ENCODE results near the gene IRF9.
A peak's percentile ranks its signal among the peaks of the same experiment; 100 is the strongest.

IRF9 gene

DNA sequence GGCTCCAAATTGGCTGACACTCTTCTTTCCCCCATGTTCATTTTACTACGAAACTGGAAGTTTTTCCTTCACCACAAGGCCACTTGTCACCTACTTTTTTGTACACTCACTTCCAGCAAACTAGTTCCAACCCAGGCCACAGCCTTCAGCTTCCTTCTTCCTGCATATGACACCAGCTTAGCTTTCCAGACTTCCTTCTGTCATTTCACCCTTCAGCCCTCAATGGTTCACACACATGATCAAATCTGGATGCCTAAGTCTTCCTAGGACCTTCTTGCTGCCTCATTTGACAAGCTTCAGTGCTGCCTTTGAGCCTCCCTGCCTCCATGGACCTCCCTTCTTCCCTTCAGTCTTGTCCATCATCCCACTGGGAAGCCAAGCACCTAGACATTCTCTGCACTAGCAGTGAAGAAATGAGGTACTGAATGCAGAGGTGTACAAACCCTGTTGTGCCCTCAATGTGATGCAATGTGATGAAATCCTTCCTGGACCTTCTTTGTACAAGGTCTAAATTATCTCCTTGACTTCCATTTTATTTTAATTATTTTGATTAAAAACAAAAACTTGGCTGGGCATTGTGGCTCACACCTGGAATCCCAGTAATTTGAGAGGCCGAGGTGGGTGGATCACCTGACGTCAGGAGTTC is 6.5 kb downstream of the IRF9 start:
- peaks cover 58 to 65% of the 10 kb centered on the region in 2 donors for H3K36me3 Mint-ChIP-seq
- H3K27ac Mint-ChIP-seq, result peak overlapping the region; percentile 37
- no peak overlapping the region for H3K4me3 Mint-ChIP-seq
- ATAC-seq (replicated peaks) (no peak), DNase-seq (no peak)
- H3K27me3 Mint-ChIP-seq, result no peaks in the 10 kb centered on the region
- H3K9me3 Mint-ChIP-seq, result no peaks in the 10 kb centered on the region
- peaks cover 36 to 57% of the 10 kb centered on the region in 2 donors for H3K4me1 Mint-ChIP-seq

DNA sequence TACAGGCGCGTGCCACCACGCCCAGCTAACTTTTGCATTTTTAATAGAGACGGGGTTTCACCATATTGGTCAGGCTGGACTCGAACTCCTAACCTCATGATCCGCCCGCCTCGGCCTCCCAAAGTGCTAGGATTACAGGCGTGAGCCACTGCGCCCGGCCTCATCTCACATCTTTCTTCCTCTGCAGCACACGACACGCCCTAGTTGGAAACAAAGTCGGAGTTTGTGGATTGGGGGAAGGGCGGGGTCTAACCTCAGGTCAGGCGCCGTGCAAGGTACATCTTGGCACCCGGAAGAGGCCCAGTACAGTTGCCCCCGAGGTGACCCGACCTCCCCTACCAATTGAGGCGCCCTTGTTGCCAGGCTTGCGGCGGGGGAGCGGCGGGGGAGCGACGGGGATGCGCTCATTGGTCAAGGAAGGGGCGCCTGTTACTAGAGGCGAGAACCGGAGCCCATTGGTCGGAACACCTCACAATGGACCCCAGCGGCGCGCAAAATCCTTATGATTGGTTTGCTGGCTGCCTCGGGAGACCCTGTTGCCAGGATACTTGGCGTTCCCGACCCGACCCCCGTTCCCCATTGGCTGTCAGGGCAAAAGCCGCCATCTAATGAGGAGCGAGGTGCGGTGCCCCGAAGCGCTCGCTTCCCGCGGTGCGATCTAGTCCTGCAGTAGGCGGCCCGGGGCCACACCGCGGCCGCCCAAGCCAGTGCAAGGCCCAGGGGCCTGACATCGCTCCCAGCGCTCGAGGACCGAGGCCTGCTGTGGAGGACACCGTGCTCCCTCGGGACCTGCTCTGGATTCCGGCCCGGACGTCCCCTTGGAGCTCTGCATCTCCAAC is 10.6 kb downstream of the IRF9 start, which contains the start of gene REC8:
REC8 (plus strand) TSS at position 659 of the 839 bp plus-strand sequence. CDS start 473 bp downstream, outside the sequence.
- ATAC-seq (replicated peaks) (peak; percentile 87 to 90), DNase-seq (peak; percentile 71)
- Mint-ChIP-seq H3K4me1 (peaks cover 15 to 29% of the 10 kb centered on the region in 2 donors), H3K4me3 (peak within 1 kb of the TSS; percentile 84 to 99), H3K27me3 (no peaks in the 10 kb centered on the region), H3K36me3 (peaks cover 22 to 31% of the 10 kb centered on the region in 2 donors), H3K27ac (peak within 1 kb of the TSS; percentile 75), H3K9me3 (no peaks in the 10 kb centered on the region)

DNA sequence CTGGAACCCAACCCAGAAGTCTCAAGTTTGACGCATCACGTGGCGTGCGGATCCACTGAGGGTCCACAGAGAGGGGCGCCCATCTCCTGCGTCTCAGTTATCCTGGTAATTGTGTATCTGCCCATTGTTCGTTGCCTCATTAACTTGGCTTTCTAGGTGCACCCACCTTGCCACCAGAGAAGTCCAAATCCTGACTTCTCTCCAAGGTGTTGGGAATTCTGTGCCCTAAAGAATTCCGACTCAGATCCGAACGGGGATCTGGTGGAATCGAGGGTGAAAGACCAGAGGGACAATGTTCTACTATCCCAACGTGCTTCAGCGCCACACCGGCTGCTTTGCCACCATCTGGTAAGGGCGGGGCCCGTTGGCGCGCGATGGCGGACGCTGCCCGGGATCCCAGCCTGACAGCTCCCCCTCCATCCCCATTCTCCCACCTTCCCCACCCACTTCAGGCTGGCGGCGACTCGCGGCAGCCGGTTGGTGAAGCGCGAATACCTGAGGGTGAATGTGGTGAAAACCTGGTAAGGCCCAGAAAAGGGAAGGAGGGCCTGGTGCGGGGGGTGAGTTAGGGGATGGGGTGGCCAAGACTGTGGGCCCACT is 11.3 kb downstream of the IRF9 start:
- Mint-ChIP-seq H3K36me3 (peaks cover 24 to 29% of the 10 kb centered on the region in 2 donors), H3K9me3 (no peaks in the 10 kb centered on the region), H3K4me1 (peaks cover 15 to 26% of the 10 kb centered on the region in 2 donors), H3K4me3 (peak overlapping the region; percentile 84 to 99), H3K27me3 (no peaks in the 10 kb centered on the region), H3K27ac (no peak overlapping the region)
- no peak for DNase-seq
- ATAC-seq (replicated peaks), result no peak

DNA sequence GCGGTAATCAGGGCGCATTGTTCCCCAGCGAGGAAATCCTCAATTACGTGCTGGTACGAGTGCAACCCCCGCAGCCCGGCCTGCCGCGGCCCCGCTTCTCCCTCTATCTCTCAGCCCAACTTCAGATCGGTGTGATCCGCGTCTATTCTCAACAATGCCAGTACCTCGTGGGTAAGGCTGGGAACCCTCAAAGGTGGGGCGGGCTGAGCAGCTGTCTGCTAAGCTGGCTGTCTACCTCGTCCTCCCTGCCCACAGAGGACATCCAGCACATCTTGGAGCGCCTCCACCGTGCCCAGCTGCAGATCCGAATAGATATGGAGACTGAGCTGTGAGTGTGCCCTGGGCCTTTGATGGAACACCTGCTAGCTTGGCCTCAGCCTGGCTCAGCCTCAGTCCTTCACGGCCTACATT is 11.8 kb downstream of the IRF9 start:
- Mint-ChIP-seq H3K4me1 (peaks cover 11 to 26% of the 10 kb centered on the region in 2 donors), H3K27me3 (no peaks in the 10 kb centered on the region), H3K27ac (peak overlapping the region; percentile 39), H3K36me3 (peaks cover 20 to 27% of the 10 kb centered on the region in 2 donors), H3K4me3 (peak overlapping the region; percentile 25 to 99), H3K9me3 (no peaks in the 10 kb centered on the region)
- DNase-seq (no peak), ATAC-seq (replicated peaks) (no peak)

DNA sequence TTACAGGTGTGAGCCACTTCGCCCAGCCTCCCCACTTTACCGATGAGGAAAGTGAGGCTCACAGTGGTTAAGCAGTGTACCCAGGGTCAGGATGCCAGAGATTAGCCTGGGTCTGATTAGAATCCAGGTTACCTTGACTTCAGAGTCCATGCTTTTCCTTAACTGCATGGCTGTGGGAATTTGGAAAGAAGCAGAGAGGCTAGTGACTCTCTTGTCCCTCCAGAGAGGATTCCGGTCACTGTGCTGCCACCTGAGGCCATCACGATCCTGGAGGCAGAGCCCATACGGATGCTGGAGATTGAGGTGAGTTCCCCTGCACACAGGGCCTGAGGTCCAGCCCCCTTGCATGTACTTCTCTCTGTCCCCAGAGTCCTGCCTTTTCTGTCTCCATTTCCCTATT is 15.5 kb downstream of the IRF9 start:
- Mint-ChIP-seq H3K27me3 (no peaks in the 10 kb centered on the region), H3K4me3 (no peak overlapping the region), H3K9me3 (no peaks in the 10 kb centered on the region), H3K4me1 (peaks cover 21 to 41% of the 10 kb centered on the region in 2 donors), H3K36me3 (peaks cover 29 to 39% of the 10 kb centered on the region in 2 donors), H3K27ac (no peak overlapping the region)
- no peak for DNase-seq
- no peak for ATAC-seq (replicated peaks)

DNA sequence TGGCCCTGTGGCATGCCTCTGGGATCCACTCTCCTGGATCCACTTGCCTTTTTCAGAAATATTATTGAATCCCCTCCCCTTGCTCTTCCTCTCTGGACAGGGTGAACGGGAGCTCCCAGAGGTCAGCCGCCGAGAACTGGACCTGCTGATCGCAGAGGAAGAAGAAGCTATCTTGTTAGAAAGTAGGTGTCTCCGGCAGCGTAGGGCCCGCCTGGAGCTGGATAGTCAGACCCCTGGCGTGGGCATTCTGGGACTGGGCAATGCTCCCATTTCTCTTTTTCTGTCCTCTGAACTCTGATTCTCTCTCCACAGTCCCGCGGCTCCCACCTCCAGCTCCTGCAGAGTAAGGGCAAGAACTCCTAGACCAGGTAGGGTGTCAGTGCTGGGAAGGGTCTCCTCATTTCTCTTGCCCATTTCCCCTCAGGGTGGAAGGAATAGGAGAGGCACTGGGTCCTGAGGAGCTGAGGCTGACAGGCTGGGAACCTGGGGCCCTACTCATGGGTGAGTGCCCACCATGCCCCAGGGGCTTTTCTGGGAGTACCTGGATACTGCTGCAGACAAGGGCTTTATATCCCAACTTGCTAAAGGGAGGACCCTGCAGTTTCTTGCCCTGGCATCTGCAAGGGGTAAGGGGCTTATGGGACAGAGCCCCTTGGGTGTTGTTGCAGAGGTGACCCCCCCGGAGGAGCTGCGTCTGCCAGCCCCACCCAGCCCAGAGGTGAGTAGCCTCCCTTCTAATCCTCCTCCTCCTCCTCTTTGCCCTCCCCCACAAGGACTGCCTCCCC is 16.2 kb downstream of the IRF9 start:
- Mint-ChIP-seq H3K27me3 (no peaks in the 10 kb centered on the region), H3K27ac (peak overlapping the region; percentile 1), H3K4me3 (no peak overlapping the region), H3K9me3 (no peaks in the 10 kb centered on the region), H3K36me3 (peaks cover 30 to 44% of the 10 kb centered on the region in 2 donors), H3K4me1 (peaks cover 17 to 35% of the 10 kb centered on the region in 2 donors)
- DNase-seq (no peak), ATAC-seq (replicated peaks) (no peak)

DNA sequence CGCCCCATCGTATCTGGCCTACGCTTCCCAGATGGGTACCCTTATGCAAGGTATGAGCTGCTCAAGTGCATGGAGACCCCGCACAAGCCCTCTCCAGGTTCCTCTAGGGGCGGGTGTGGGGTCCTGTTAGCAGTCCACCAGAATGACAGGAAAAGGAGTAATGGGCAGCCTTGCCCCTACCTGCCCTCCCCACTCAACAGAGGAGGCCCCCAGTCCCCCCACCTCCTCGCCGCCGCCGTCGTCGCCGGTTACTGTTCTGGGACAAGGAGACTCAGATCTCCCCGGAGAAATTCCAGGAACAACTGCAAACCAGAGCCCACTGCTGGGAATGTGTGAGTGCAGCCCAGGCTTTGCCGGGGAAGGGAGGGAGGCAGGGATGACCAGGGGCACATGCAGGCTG is 16.8 kb downstream of the IRF9 start:
- Mint-ChIP-seq H3K27me3 (no peaks in the 10 kb centered on the region), H3K27ac (no peak overlapping the region), H3K4me1 (peaks cover 15 to 28% of the 10 kb centered on the region in 2 donors), H3K4me3 (no peak overlapping the region), H3K36me3 (peaks cover 35 to 49% of the 10 kb centered on the region in 2 donors), H3K9me3 (no peaks in the 10 kb centered on the region)
- no peak for DNase-seq
- ATAC-seq (replicated peaks), result no peak

DNA sequence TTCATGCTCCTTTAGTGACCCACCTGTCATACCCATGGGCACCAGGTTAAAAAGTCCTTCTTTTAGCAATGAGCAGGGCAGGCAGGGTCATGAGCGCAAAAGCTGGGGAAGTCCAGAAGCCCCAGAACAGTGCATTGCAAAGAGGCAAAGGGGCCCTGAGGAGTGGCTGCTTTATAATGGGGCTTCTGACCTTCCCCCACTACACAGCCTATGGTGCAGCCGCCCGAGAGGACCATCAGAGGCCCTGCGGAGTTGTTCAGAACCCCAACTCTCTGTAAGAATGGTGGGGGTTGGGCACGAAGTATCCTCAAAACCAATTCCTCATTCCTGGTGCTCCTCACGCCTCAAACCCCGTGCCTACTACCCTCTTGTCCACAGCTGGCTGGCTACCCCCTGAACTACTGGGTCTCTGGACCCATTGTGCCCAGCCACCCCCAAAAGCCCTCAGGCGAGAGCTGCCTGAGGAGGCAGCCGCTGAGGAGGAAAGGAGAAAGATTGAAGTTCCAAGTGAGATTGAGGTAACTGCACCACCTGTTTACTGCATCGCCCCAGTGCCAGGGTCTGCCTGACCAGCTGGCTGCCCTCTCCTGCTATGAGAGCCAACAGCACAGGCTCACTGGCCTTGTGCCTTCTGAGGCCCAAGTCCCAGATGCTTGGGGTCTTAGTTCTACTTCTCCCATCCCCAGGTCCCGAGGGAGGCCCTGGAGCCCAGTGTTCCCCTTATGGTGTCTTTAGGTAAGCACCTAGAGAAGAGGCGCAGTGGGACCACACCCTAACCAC is 17.5 kb downstream of the IRF9 start:
- Mint-ChIP-seq H3K4me3 (no peak overlapping the region), H3K9me3 (no peaks in the 10 kb centered on the region), H3K27ac (peak overlapping the region; percentile 79), H3K27me3 (no peaks in the 10 kb centered on the region), H3K4me1 (peaks cover 14 to 24% of the 10 kb centered on the region in 2 donors), H3K36me3 (peaks cover 42 to 55% of the 10 kb centered on the region in 2 donors)
- DNase-seq (no peak), ATAC-seq (replicated peaks) (no peak)

DNA sequence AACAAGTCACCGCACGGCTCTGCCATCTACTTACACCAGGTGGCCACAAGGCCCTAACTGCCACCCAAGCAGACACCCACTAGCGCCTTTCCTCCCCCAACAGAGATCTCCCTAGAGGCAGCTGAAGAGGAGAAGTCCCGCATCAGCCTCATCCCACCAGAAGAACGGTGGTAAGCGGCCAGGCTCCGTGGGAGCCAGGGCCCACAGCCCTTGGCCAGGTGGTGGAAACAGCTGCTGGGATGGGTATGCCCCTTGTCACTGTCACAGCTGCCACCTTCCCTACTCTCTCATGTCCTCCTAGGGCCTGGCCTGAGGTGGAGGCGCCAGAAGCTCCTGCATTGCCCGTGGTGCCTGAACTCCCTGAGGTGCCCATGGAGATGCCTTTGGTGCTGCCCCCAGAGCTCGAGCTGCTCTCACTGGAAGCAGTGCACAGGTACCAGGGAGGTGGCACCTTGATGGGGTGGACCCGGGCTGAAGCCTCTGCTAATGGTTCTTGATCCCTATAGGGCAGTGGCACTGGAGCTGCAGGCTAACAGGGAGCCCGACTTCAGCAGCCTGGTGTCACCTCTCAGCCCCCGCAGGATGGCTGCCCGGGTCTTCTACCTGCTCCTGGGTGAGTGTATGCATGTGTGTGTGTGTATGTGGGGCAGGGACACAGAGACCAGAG is 18.4 kb downstream of the IRF9 start:
- peak overlapping the region in 1 of 2 donors; percentile 11 for H3K4me3 Mint-ChIP-seq
- DNase-seq (no peak), ATAC-seq (replicated peaks) (peak; percentile 10 to 26)
- H3K9me3 Mint-ChIP-seq, result no peaks in the 10 kb centered on the region
- no peaks in the 10 kb centered on the region for H3K27me3 Mint-ChIP-seq
- peaks cover 43 to 58% of the 10 kb centered on the region in 2 donors for H3K36me3 Mint-ChIP-seq
- H3K4me1 Mint-ChIP-seq, result peaks cover 14 to 24% of the 10 kb centered on the region in 2 donors
- peak overlapping the region; percentile 79 for H3K27ac Mint-ChIP-seq

DNA sequence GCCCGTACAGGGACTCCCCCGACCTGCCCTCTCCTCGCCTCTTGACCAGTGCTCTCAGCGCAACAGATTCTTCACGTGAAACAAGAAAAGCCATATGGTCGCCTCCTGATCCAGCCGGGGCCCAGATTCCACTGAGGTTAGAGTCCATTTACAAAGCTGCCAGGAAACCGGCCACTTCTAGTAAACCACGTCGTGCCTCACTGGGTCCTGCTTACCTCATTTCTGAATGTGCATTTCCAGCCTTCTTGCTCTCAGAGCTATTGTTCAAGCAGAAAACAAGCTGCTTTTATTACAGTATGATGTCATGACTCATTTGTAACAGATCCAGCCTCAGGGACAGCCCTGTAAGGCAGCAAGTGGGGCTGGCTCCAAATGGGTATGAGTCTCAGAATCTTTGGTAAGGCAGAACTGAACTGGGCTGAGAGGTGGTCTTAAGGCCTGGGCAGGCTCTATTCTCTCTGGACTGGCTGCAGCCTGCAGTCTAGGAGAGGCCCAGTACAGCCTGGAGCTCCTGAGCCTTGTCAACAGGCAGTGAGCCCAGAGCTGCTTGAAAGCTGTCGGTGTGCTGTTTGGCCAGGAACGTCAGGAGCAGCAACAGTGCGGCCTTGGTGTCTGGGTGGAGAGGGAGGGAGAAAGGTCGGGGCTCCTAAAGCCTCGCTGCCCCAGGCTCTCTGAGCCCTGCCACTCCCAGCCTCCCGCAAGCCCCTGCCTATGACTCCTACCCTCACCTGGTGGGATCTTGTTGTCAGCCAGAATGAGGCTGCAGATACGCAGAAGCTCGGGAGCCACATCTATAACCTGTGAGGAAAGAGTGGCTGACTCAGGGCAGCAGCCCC is 19.1 kb downstream of the IRF9 start:
- H3K27ac Mint-ChIP-seq, result no peak overlapping the region
- H3K9me3 Mint-ChIP-seq, result no peaks in the 10 kb centered on the region
- DNase-seq, result no peak
- H3K27me3 Mint-ChIP-seq, result no peaks in the 10 kb centered on the region
- ATAC-seq (replicated peaks), result peak; percentile 49 to 59
- H3K36me3 Mint-ChIP-seq, result peaks cover 48 to 60% of the 10 kb centered on the region in 2 donors
- peaks cover 17 to 24% of the 10 kb centered on the region in 2 donors for H3K4me1 Mint-ChIP-seq
- H3K4me3 Mint-ChIP-seq, result no peak overlapping the region

DNA sequence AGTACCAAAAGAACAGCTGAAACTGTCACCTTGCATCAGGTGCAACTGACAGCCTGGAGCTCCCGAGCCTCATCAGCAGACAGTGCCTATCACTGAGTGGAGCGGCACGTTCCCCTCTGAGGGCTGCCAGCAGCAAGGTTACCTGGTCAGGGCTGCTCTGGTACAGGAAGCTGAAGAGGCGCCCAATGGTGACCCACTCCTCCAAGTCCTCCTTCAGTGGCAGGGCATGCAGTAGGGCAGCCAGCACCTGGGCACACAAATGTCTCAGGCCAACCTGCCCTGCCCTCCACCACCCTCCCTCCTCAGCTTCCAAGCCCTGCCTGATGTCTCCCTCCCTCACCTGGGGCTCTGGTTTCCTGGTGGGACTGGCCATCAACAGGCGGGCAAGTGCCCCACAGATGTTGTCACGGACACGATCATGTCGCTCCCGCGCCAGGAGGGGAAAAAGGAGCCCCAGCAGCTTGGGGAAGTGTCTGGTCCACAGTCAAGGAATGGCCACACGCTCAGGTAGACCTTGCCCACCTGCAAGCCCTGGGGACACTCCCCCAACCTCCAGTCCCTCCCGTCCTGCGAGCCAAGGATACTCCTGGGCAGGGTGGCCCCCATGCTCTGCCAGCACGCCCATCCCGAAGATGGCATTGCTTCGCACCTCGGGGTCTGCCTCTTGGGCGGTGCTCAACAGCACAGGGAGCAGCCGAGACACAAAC is 20.5 kb downstream of the IRF9 start:
- H3K27ac Mint-ChIP-seq, result peak overlapping the region; percentile 56
- ATAC-seq (replicated peaks) (no peak), DNase-seq (no peak)
- H3K4me1 Mint-ChIP-seq, result peaks cover 17 to 30% of the 10 kb centered on the region in 2 donors
- H3K9me3 Mint-ChIP-seq, result no peaks in the 10 kb centered on the region
- no peak overlapping the region for H3K4me3 Mint-ChIP-seq
- peaks cover 49 to 70% of the 10 kb centered on the region in 2 donors for H3K36me3 Mint-ChIP-seq
- H3K27me3 Mint-ChIP-seq, result no peaks in the 10 kb centered on the region
